K562 (cell line): ENCODE data around the gene ACSBG1. TPM values are rescaled to one million over a fixed set of nuclear protein-coding genes. Genes with fewer than 3 reads are reported as not detected.

ENCODE experiments used
- ATF7 ChIP-seq: fragments of 450-650 bp; IDR thresholded peaks from 2 replicates; pipeline ENCODE4 v1.7.1; 2014; ENCODE audit warnings: mild to moderate bottlenecking, moderate library complexity
- CTCFL ChIP-seq: IDR thresholded peaks from 2 replicates; pipeline ENCODE4 v1.6.1; 2011; ENCODE audit warnings: borderline replicate concordance, low read depth, mild to moderate bottlenecking, moderate library complexity, low read length; ENCODE audit not compliant: insufficient read depth, poor library complexity, severe bottlenecking
- KLF1 ChIP-seq: fragments of 450-650 bp; IDR thresholded peaks from 2 replicates; pipeline ENCODE4 v1.6.1; 2016; ENCODE audit warnings: missing genetic modification characterization, missing compliant biosample characterization
- MED1 ChIP-seq: sonication (generic); formaldehyde crosslinking; IDR thresholded peaks from 2 replicates; pipeline ENCODE4 v1.8.1; 2023; ENCODE audit warnings: missing genetic modification reagents, borderline replicate concordance
- MEF2D ChIP-seq: conservative IDR thresholded peaks from 2 replicates; pipeline ENCODE4 v1.6.1; 2016; ENCODE audit warnings: low read depth, missing genetic modification characterization, missing compliant biosample characterization
- NR2C1 ChIP-seq, 2 experiments: fragments of 450-650 bp; IDR thresholded peaks; 2 replicates each; pipeline ENCODE4 v1.6.1; 2017; ENCODE audit warnings: mild to moderate bottlenecking in 2 of 2, antibody characterized with exemption in 1 of 2, inconsistent platforms in 1 of 2, missing compliant biosample characterization in 1 of 2, missing genetic modification characterization in 1 of 2
- PCBP1 ChIP-seq: fragments of 200-400 bp; formaldehyde crosslinking; IDR thresholded peaks from 2 replicates; pipeline ENCODE4 v1.6.1; 2018; ENCODE audit warnings: mild to moderate bottlenecking, low read depth, low read length; ENCODE audit not compliant: poor library complexity, severe bottlenecking
- POLR2AphosphoS2 ChIP-seq: IDR thresholded peaks from 2 replicates; pipeline ENCODE4 v1.6.1; 2012; ENCODE audit warnings: low read length, improper control_type of control experiment
- POU5F1 ChIP-seq: fragments of 150-350 bp; IDR thresholded peaks from 2 replicates; pipeline ENCODE4 v1.6.1; 2014; ENCODE audit warnings: borderline replicate concordance, low read length, low read depth, mild to moderate bottlenecking; ENCODE audit not compliant: partially characterized antibody
- SREBF2 ChIP-seq: sonication (generic); formaldehyde crosslinking; IDR thresholded peaks from 2 replicates; pipeline ENCODE4 v1.4.0; 2020; ENCODE audit warnings: mild to moderate bottlenecking, missing genetic modification reagents
- TCF7 ChIP-seq: sonication (generic); IDR thresholded peaks from 2 replicates; pipeline ENCODE4 v1.6.1; 2016; ENCODE audit warnings: antibody characterized with exemption, borderline replicate concordance
- TRIM25 ChIP-seq: fragments of 450-650 bp; IDR thresholded peaks from 2 replicates; pipeline ENCODE4 v1.7.0; 2016; ENCODE audit warnings: borderline replicate concordance
- TSHZ1 ChIP-seq: fragments of 250-450 bp; sonication (Bioruptor Pico); IDR thresholded peaks from 2 replicates; pipeline ENCODE4 v1.4.0; 2020; ENCODE audit warnings: mild to moderate bottlenecking, moderate library complexity
- ZFX ChIP-seq: sonication (generic); formaldehyde crosslinking; IDR thresholded peaks from 2 replicates; pipeline ENCODE4 v1.8.0; 2022; ENCODE audit warnings: mild to moderate bottlenecking, missing genetic modification reagents, moderate library complexity
- ZKSCAN8 ChIP-seq: fragments of 200-800 bp; sonication (Bioruptor generic); IDR thresholded peaks from 2 replicates; pipeline ENCODE4 v1.6.1; 2016; ENCODE audit warnings: missing genetic modification characterization, missing compliant biosample characterization
- ZNF133 ChIP-seq: fragments of 250-450 bp; sonication (Bioruptor Pico); IDR thresholded peaks from 2 replicates; pipeline ENCODE4 v1.4.0; 2020; ENCODE audit warnings: mild to moderate bottlenecking
- ZNF277 ChIP-seq: fragments of 250-450 bp; sonication (Bioruptor Pico); IDR thresholded peaks from 2 replicates; pipeline ENCODE4 v1.8.0; 2022; ENCODE audit warnings: inconsistent platforms, mild to moderate bottlenecking, moderate library complexity, borderline replicate concordance
- ZSCAN32 ChIP-seq: fragments of 450-650 bp; formaldehyde crosslinking; IDR thresholded peaks from 2 replicates; pipeline ENCODE4 v1.4.0; 2020; ENCODE audit warnings: mild to moderate bottlenecking, moderate library complexity
- polyA plus RNA-seq, 8 experiments: library from polyadenylated mRNA; depleted of rRNA in 4 of 8; stranded (reverse) in 5 of 8; unstranded in 3 of 8; fragments of >200 nt; fragmentation: Nextera tagmentation in 2 of 8; fragmentation: Illumina TruSeq in 1 of 8; extraction: Ambion mirVana in 2 of 8; extraction: Trizol in 1 of 8; gene quantifications; 2 replicates each; pipeline versions ENCODE4 v1.2.1 to v1.2.3, GENCODE V29; 2011 to 2014; ENCODE audit warnings: inconsistent platforms in 1 of 8, missing spikeins in 1 of 8
- total RNA-seq, 7 experiments: library from RNA; depleted of rRNA in 6 of 7; stranded (reverse); fragments of >200 nt in 6 of 7; fragmentation: Illumina TruSeq in 2 of 7; extraction: Trizol in 2 of 7; gene quantifications; 2 replicates each; pipeline versions ENCODE4 v1.2.1 to v1.2.3, GENCODE V29; 2011 to 2021; ENCODE audit warnings: low replicate concordance in 1 of 7

The ACSBG1 gene
- total and polyA plus RNA-seq, 9 of the 15 experiments (the other 6 are each of a cell fraction or from before 2014, with no cell fraction given), result 0.36 to 6.4 (median 2.5) TPM

- TF ChIP-seq CTCFL (peak; percentile 87), KLF1 (tag) (peak; percentile 73), ZNF277 (no peak), PCBP1 (peak; percentile 49), ZFX (CRISPR knock-in tag) (peak; percentile 97), POLR2AphosphoS2 (no peak), MEF2D (tag) (no peak), ZSCAN32 (no peak), MED1 (no peak), NR2C1 (IDR thresholded peaks at IDR 0.05) (no peak), NR2C1 (tag; IDR thresholded peaks at IDR 0.05) (peak; percentile 55), ZKSCAN8 (CRISPR knock-in tag) (no peak), TSHZ1 (CRISPR knock-in tag) (no peak), TRIM25 (no peak), SREBF2 (CRISPR knock-in tag) (no peak), POU5F1 (no peak), TCF7 (no peak), ATF7 (peak; percentile 2; the same call in 1 of the 2 replicates), ZNF133 (CRISPR knock-in tag) (0 out of 2 replicates have a peak, but pooled peaks have one; percentile 49)
These were observed 102.9 kb downstream of the ACSBG1 start, which contains the start of gene CIB2 (continued) for GRCh38 chr15:78131295-78132061.
